ENCODE measurements around the gene EPS8L2. TPM values are rescaled to one million over a fixed set of nuclear protein-coding genes. Genes with fewer than 3 reads are reported as not detected.

The EPS8L2 gene
- total RNA-seq, 4 donors from 2014 or later, result 185 to 259 (median 195) TPM

GRCh38 chr11:680476-680875, 25.6 kb upstream of the EPS8L2 start:
- no peaks in the 10 kb centered on the region for H3K4me1 ChIP-seq
- no peak for DNase-seq
- H3K4me3 ChIP-seq (replicated peaks in 1 of 3), result no peak overlapping the region
- H3K9me3 ChIP-seq, result no peaks in the 10 kb centered on the region
- 79 to 87% methylated on average over 4 to 9 of the region's 19 CpGs for WGBS, 2 donors
- TF ChIP-seq POLR2A (IDR thresholded peaks at IDR 0.05) (no peak), CTCF (IDR thresholded peaks at IDR 0.05) (no peak)
- peaks cover 15 to 39% of the 10 kb centered on the region in 2 donors for H3K36me3 ChIP-seq
- no peaks in the 10 kb centered on the region for H3K27me3 ChIP-seq
- intact Hi-C loops (cut with DNase I), result no loop called here
- H3K27ac ChIP-seq, result no peak overlapping the region

- no peak for DNase-seq
- Histone ChIP-seq H3K27ac (no peak overlapping the region), H3K36me3 (peaks cover 15 to 43% of the 10 kb centered on the region in 2 donors), H3K4me1 (no peaks in the 10 kb centered on the region), H3K27me3 (no peaks in the 10 kb centered on the region), H3K9me3 (no peaks in the 10 kb centered on the region), H3K4me3 (replicated peaks in 1 of 3) (no peak overlapping the region)
- intact Hi-C loops (cut with DNase I), result no loop called here
- 92 to 93% methylated on average over 13 of the region's 13 CpGs for WGBS, 2 donors
- TF ChIP-seq POLR2A (IDR thresholded peaks at IDR 0.05), result no peak
- TF ChIP-seq CTCF (IDR thresholded peaks at IDR 0.05), result no peak
These were observed 25.1 kb upstream of the EPS8L2 start for GRCh38 chr11:680970-681369.

GRCh38 chr11:686451-687243, 19.4 kb upstream of the EPS8L2 start:
- WGBS, 2 donors, result 92 to 96% methylated on average over 23 to 27 of the region's 30 CpGs
- no peak for TF ChIP-seq POLR2A (IDR thresholded peaks at IDR 0.05)
- TF ChIP-seq CTCF (IDR thresholded peaks at IDR 0.05), result no peak
- H3K36me3 ChIP-seq, result peaks cover 10 to 46% of the 10 kb centered on the region in 2 donors
- peaks cover 19 to 21% of the 10 kb centered on the region in 2 donors for H3K4me1 ChIP-seq
- no peaks in the 10 kb centered on the region for H3K27me3 ChIP-seq
- H3K4me3 ChIP-seq (replicated peaks in 1 of 3), result no peak overlapping the region
- no peak for DNase-seq
- no peak overlapping the region for H3K27ac ChIP-seq
- H3K9me3 ChIP-seq, result no peaks in the 10 kb centered on the region
- intact Hi-C loops (cut with DNase I), result no loop called here

GRCh38 chr11:687751-688150, 18.3 kb upstream of the EPS8L2 start:
- H3K36me3 ChIP-seq, result peaks cover 10 to 46% of the 10 kb centered on the region in 2 donors
- TF ChIP-seq CTCF (IDR thresholded peaks at IDR 0.05), result no peak
- no peak for TF ChIP-seq POLR2A (IDR thresholded peaks at IDR 0.05)

GRCh38 chr11:688681-689080, 17.4 kb upstream of the EPS8L2 start:
- no peak for DNase-seq
- 88 to 95% methylated on average over 9 of the region's 9 CpGs for WGBS, 2 donors
- no peaks in the 10 kb centered on the region for H3K9me3 ChIP-seq
- intact Hi-C loops (cut with DNase I), result no loop called here
- TF ChIP-seq CTCF (IDR thresholded peaks at IDR 0.05) (no peak), POLR2A (IDR thresholded peaks at IDR 0.05) (no peak)
- peaks cover 35 to 40% of the 10 kb centered on the region in 2 donors for H3K4me1 ChIP-seq
- no peak overlapping the region for H3K4me3 ChIP-seq (replicated peaks in 1 of 3)
- no peaks in the 10 kb centered on the region for H3K27me3 ChIP-seq
- peaks cover 10 to 41% of the 10 kb centered on the region in 2 donors for H3K36me3 ChIP-seq
- peak overlapping the region; percentile 86 to 92 (median 88) for H3K27ac ChIP-seq

More at GRCh38 chr11:687751-688150, 18.3 kb upstream of the EPS8L2 start:
- Histone ChIP-seq H3K27me3 (no peaks in the 10 kb centered on the region), H3K4me3 (replicated peaks in 1 of 3) (no peak overlapping the region), H3K4me1 (peaks cover 26 to 30% of the 10 kb centered on the region in 2 donors), H3K27ac (peak overlapping the region in 1 of 3 donors; percentile 92), H3K9me3 (no peaks in the 10 kb centered on the region)
- 83 to 90% methylated on average over 13 of the region's 13 CpGs for WGBS, 2 donors
- no peak for DNase-seq
- intact Hi-C loops (cut with DNase I), result no loop called here
